ENCODE measurements around the gene COL27A1. TPM values are rescaled to one million over a fixed set of nuclear protein-coding genes. Genes with fewer than 3 reads are reported as not detected.

The COL27A1 gene
- total RNA-seq, 4 donors from 2014 or later: 1.0 to 5.7 (median 3.3) TPM

GRCh38 chr9:114286146-114286679 lies 130.9 kb downstream of the COL27A1 start:
- ATAC-seq: no peak
- Histone ChIP-seq H3K4me1 (no peaks in the 10 kb centered on the region), H3K4me3 (no peak overlapping the region), H3K36me3 (no peaks in the 10 kb centered on the region), H3K27ac (no peak overlapping the region), H3K9me3 (no peaks in the 10 kb centered on the region), H3K27me3 (no peaks in the 10 kb centered on the region)
- 95 to 100% methylated on average over 1 to 4 of the region's 10 CpGs for WGBS, 2 donors (ENCODE audit: low coverage in 1 of 2)
- TF ChIP-seq CTCF (IDR thresholded peaks at IDR 0.05) (no peak), POLR2A (IDR thresholded peaks at IDR 0.05) (no peak)

- H3K9me3 ChIP-seq: no peaks in the 10 kb centered on the region
- ATAC-seq: no peak
- 97% methylated on average over 7 of the region's 16 CpGs; no CpG with 5 or more reads in 1 of the 2 donors for WGBS, 2 donors (ENCODE audit: low coverage in 1 of 2)
- no peak overlapping the region for H3K27ac ChIP-seq
- no peaks in the 10 kb centered on the region for H3K27me3 ChIP-seq
- peaks cover 0 to 2% of the 10 kb centered on the region in 2 donors for H3K36me3 ChIP-seq
- TF ChIP-seq POLR2A (IDR thresholded peaks at IDR 0.05) (no peak), POLR2AphosphoS5 (IDR thresholded peaks at IDR 0.05) (no peak), CTCF (IDR thresholded peaks at IDR 0.05) (no peak), EP300 (IDR thresholded peaks at IDR 0.05) (no peak)
- H3K4me3 ChIP-seq: no peak overlapping the region
- no peaks in the 10 kb centered on the region for H3K4me1 ChIP-seq
These were observed 131.8 kb downstream of the COL27A1 start for GRCh38 chr9:114287001-114287762.

GRCh38 chr9:114287763-114288192 lies 132.4 kb downstream of the COL27A1 start:
- WGBS, 2 donors (ENCODE audit: low coverage in 1 of 2): 80 to 100% methylated on average over 1 to 2 of the region's 15 CpGs
- no peaks in the 10 kb centered on the region for H3K9me3 ChIP-seq
- no peaks in the 10 kb centered on the region for H3K4me1 ChIP-seq
- H3K36me3 ChIP-seq: peaks cover 0 to 7% of the 10 kb centered on the region in 2 donors
- ATAC-seq: no peak
- no peak overlapping the region for H3K4me3 ChIP-seq
- H3K27me3 ChIP-seq: no peaks in the 10 kb centered on the region
- TF ChIP-seq POLR2AphosphoS5 (IDR thresholded peaks at IDR 0.05) (no peak), CTCF (IDR thresholded peaks at IDR 0.05) (no peak), POLR2A (IDR thresholded peaks at IDR 0.05) (no peak), EP300 (IDR thresholded peaks at IDR 0.05) (no peak)
- H3K27ac ChIP-seq: no peak overlapping the region

GRCh38 chr9:114288193-114289091 lies 133.1 kb downstream of the COL27A1 start:
- no peak for TF ChIP-seq CTCF (IDR thresholded peaks at IDR 0.05)
- no peak for TF ChIP-seq POLR2AphosphoS5 (IDR thresholded peaks at IDR 0.05)
- TF ChIP-seq POLR2A (IDR thresholded peaks at IDR 0.05): no peak
- TF ChIP-seq EP300 (IDR thresholded peaks at IDR 0.05): no peak
- H3K4me1 ChIP-seq: no peaks in the 10 kb centered on the region
- WGBS, 2 donors (ENCODE audit: low coverage in 1 of 2): 36% methylated on average over 6 of the region's 23 CpGs; no CpG with 5 or more reads in 1 of the 2 donors
- H3K27me3 ChIP-seq: no peaks in the 10 kb centered on the region
- no peaks in the 10 kb centered on the region for H3K9me3 ChIP-seq
- no peak overlapping the region for H3K4me3 ChIP-seq
- H3K36me3 ChIP-seq: peaks cover 0 to 7% of the 10 kb centered on the region in 2 donors
- no peak for ATAC-seq
- H3K27ac ChIP-seq: no peak overlapping the region
